ENCODE results near the gene LPP.

The LPP gene

DNA sequence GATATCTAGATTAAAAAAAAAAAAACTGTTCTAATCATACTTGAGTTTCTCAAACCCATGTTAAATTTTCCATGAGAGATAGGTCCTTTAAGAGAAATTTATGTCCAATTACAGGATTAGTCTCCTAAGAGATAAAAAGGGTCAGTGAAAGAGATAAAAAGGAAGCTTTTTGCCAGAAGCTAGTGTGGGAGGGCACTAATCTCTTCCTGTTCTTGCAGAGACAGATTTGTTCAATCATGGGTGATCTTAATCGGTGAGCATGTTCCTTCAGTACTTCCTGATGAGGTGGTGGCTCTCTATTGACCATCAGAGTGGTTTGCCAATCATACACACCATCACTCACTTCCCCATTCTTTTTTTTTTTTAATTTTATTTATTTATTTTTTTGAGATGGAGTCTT lies 16.9 kb upstream of the LPP start:
- no peak for DNase-seq (ENCODE audit: low read depth)

GRCh38 chr3:188139466-188139865 lies 14.5 kb upstream of the LPP start:
- no peak for DNase-seq (ENCODE audit: low read depth)

DNA sequence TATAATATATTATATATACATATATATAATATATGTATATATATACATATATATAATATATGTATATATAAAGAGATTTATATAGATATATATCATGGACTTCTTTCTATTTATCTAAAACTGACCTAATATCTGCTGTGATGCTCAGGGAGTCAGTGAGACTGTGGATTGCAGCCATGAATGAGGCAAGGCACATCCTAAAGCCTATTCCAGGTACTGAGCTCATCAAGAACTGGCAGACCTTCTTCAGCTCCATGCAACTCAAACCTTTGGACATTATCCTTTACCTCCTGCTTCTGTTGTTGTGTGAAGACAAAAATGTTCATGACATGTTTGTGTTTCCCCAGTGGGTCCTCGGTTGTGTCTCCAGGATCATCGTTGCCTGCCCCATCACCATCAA lies 7.7 kb upstream of the LPP start:
- no peak for DNase-seq (ENCODE audit: low read depth)

DNA sequence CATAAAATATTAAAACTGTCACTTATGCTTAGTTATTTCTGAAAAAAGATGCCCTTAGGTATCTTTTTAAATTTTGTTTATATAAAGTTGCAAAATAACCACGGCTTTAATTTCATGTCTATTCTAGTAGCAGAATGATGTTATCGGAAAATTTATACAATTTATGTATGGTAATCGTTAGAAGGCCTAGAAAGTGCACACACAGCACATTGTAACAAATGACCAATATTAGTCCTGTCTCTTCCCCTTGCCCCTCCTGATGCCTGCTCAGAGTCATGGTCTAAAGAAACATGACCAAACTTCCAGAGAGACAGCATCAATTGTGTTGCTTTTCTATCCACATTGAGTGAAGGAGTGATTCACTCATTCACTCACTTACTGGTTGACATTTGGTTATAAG lies 6.2 kb upstream of the LPP start:
- DNase-seq (ENCODE audit: low read depth) = no peak

DNA sequence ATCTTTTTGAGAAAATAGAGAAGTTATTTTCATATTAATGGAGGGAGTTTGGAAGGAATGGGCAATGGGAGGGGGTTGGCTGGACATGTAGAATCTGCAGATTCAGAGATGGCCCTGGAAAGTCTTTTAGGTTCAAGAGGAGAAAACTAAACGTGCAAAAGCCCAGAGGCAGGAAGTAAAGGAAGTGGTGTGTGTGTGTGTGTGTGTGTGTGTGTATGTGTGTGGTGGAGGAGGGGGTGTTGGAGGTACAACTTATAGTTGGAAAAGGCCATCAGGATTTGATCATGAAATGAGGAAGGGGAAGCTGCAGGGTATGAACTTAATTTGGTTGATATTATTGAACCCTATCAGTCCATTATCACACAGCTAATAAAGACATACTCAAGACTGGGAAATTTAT lies 5.6 kb upstream of the LPP start:
- DNase-seq (ENCODE audit: low read depth) = no peak

DNA sequence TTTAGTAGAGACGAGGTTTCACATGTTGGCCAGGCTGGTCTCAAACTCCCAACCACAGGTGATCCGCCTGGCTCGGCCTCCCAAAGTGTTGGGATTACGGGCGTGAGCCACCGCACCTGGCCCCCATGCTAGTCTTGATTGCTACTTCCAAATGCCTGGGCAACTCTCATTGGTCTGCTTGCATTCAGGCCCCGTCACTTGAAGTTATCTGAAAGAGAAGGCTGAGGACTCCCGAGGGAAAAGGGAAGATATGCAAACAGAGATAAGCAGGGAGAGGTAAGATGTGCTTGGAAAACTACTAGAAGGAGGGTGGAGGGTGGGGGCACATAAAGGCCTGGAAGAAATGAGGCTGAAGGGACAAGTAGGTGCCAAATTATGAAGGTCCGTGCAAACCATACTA lies 4.4 kb upstream of the LPP start:
- no peak for DNase-seq (ENCODE audit: low read depth)

DNA sequence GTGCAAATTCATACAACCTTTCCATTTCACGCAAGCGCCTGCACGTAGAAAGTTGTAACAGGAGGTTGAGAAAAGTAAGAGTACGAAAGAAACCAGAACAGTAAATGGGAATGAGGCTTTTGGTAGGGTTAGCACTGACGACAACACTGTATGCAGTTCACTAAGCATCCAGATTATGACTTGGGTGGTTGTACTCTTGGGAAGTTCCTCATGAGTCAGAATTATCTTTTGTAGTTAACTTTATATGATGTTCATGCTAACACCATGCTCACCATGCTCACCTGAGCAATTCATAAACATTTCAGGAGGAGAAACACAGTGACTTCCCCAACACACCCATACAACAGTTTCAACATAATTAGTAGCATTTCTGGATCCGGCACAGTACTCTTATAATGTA lies 3.0 kb upstream of the LPP start:
- DNase-seq (ENCODE audit: low read depth) = no peak

GRCh38 chr3:188151438-188151837 lies 2.5 kb upstream of the LPP start:
- no peak for DNase-seq (ENCODE audit: low read depth)

DNA sequence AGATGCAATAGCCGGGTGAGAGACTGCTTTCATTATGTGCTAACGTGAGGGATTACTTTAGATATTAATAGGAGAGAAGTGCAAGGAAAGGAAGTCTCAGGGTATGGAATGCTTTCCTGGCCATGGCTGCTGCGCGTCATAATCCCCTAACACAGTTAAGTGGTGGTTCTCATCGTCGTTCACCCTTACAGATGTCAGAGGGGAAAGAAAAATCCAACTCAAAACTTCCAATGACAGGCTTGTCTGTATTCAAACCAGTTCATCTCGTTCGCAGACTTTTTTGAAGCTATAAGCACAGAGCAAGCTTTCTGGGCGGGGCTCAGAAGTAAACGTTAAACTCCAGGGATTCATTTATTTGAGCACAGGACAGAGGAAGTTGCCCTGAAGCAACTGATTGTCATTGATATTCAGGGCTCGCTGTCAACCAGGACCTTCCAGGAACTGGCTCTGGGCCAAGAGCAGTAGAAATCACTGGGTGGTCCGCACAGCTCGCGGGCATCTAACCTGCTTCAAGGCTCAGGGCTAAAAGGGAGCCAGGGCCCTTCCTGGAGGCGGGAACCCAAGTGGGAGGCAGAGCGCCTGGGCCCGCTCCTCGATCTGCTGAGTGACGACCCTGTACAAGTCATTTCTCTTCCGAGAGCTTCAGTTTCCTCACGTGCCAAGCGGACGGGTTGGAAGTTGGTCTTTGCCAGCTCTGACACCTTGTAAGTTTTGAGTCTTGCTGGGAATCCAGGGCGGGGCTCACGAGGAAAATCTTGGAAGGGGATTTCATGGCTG lies 1.1 kb upstream of the LPP start:
- no peak for DNase-seq (ENCODE audit: low read depth)

DNA sequence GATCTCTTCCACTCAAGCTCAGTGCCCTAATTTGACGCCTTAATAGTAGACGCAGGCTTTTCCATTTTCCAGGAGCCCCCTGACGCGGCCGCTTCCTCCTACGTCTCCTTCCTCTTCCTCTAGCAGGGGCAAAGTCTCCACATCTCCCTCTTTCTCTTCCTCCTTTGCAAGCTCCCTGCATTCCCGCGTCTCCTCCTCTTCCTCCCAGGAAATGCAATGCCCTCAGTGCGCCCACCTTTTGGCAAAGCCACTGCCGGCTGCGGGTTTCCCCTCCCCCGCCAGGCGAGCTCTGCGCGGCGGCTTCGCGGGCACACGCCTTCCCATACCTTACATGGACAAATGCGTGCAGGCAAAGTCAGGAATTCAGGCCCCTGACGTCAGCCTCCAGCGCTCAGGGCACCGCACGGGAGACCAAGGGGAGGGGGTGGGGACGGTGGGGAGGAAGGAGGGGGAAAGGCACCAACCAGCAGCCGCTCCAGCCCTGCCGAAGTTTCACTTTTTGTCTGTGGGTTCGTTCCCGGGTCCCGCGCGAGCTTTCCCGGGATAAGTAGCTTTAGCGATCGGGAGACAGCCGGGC lies 432 bp upstream of the LPP start:
- DNase-seq (ENCODE audit: low read depth) = no peak

- no peak for DNase-seq (ENCODE audit: low read depth)
These were observed 1.0 kb downstream of the LPP start for GRCh38 chr3:188154809-188155574.

GRCh38 chr3:188156056-188156455 lies 2.1 kb downstream of the LPP start:
- no peak for DNase-seq (ENCODE audit: low read depth)

DNA sequence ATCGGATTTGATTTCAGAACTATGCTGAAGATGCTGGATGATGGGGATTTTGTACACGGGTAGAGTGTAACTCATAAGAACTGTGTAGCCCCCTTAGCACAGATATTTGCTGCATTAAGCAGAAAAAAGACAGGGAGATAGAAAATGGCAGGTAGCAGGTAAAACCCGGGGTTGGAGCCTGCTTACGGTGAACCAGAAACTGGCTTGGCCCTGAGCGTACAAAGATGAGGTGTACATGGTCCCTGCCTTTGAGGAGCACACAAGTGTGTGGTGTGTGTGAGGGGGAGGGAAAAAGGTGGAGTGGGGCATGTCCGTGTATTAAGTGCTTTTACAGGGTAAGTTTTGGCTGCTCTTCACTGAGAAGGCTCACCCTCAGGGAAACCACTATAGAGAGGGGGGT lies 3.5 kb downstream of the LPP start:
- no peak for DNase-seq (ENCODE audit: low read depth)

GRCh38 chr3:188157971-188158370 lies 4.0 kb downstream of the LPP start:
- no peak for DNase-seq (ENCODE audit: low read depth)

DNA sequence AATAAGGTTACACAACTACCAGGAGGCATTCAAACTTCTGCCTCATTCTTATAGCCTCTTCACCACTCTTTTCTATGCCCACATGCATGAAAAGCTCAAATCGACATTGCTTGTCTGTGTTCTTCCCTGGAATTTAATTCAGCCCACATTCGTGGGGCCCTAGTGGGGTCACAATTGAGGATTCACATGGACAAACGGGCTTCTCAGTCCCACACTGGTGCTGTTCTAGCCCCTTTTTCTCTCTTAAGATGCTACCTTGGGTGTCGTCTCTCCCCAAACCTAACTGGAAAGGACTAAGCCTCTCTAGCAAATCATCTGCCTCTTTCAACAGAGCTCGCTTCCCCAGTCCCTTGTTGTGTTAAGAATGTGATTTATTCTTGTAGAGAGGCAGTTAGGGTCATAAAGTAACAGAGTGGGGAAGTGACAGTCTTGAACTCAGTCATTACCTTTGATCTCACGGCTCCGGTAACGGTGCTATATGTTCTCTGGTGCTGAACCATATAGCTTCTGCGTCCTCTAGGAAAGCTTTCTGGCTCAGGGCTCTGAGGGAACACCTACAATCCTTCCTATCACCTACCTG lies 4.9 kb downstream of the LPP start:
- DNase-seq (ENCODE audit: low read depth) = no peak

- DNase-seq (ENCODE audit: low read depth) = no peak
These were observed 6.8 kb downstream of the LPP start for GRCh38 chr3:188160751-188161150.

GRCh38 chr3:188164248-188164687 lies 10.3 kb downstream of the LPP start:
- no peak for DNase-seq (ENCODE audit: low read depth)

DNA sequence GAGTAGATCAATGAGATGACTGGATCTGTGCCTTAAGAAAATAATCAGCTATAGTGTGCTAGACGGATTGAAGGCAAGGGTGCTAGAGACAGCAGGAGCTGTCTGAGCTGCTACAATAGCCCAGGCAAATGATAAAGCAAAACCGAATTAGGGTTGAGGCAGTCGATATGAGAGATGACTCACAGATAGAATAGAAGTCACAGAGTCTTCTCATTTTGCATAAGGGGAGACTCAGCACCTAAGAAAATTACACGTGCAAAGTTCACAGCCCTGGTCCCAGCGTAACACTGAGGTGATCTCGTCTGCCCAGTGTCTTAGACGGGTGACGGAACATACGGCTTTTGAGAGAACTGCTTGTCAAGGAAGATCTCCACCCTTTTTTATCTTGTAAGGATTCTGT lies 11.6 kb downstream of the LPP start:
- no peak for DNase-seq (ENCODE audit: low read depth)

GRCh38 chr3:188166441-188166840 lies 12.5 kb downstream of the LPP start:
- no peak for DNase-seq (ENCODE audit: low read depth)

- no peak for DNase-seq (ENCODE audit: low read depth)
These were observed 14.2 kb downstream of the LPP start for GRCh38 chr3:188168186-188168585.

DNA sequence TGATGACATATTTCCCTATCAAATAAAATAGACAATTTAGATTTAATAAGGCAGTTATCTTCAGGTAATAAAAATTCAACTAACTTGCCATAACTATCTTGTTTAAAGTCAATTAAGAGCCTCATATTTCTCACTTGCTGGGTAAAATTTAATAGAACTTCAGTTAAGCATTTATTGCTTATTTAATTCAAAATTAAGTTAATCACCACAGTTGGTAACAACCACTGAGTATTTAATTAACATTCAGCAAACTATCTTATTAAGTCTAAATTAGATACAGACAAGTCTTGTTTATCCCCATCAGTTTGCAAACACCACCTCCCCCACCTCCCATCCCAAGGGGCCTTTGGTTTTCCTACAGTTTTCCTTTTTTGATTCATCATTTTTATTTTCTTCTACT lies 14.7 kb downstream of the LPP start:
- DNase-seq (ENCODE audit: low read depth) = no peak

GRCh38 chr3:188169830-188170455 lies 16.0 kb downstream of the LPP start:
- DNase-seq (ENCODE audit: low read depth) = no peak

Measured in activated T-cell treated with anti-CD3 and anti-CD28 coated beads for 48 hours (primary cell).